HG03457 (cell line): ENCODE results near the gene CLEC16A.

ENCODE experiments used
- ATAC-seq: cut with Tn5 transposase; IDR thresholded peaks from one replicate; pipeline ENCODE4 v1.9.1; 2021; ENCODE audit warnings: moderate number of reproducible peaks; ENCODE audit not compliant: unreplicated experiment

CLEC16A gene

GRCh38 chr16:11076259-11077018 is 132.1 kb downstream of the CLEC16A start:
- peak; percentile 49 for ATAC-seq

DNA sequence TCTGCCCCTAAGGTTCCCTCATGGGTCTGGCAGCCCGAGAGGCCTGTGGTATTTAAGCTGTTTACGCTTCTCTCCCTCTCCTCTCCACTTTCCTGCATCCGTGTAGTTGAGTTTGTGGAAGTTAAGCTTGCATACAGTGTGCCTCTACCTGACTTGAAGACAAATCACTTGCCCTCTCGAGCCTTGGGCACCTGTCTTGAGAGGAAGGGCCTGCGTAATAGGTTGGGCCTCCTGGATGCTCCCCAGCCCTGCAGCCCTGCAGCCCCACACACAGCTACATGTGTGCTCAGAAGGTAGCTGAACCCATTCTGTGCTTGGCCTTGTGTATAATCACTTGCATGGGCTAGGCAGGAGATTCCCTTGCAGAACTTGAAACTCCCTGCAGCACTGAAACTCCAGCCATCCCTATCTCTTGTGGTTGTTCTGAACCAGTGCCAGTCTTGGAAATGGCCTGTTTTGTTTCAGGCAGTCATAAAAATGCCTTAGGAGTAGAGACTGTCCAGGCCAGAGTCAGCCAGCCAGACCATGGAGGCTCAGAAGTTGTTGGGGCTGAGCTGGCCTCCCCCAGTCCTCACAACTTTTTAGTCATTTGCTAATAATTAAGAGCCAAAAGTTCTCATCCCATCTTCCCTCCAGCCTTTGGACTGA is 134.6 kb downstream of the CLEC16A start:
- ATAC-seq, result no peak

DNA sequence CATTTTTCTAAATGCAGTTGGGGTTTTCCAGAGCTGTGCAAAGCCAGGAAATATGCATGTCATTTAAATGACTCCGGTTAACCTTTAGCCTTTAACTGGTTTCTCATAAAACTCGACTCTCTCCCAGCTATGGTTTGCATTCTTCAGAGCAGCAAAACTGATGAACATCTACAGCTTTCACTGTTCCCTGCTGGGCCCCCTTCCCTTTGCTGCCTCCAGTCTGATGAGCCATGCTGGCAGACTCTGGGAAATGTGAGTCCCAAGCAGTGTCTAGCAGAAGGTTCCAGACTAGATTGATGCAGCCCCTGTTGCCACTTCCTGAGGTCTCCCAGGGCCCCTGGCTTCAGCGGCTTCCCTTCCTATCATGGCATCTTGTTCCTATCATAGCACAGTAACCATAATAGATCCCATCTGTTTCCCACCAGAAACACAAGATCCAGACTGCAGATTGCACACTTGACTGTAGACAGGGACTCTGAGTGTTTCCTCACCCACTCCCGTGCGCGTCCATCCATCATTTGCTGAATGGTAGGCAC is 135.4 kb downstream of the CLEC16A start:
- ATAC-seq, result no peak

- ATAC-seq, result no peak
Observed at GRCh38 chr16:11080327-11080967, 136.1 kb downstream of the CLEC16A start.

DNA sequence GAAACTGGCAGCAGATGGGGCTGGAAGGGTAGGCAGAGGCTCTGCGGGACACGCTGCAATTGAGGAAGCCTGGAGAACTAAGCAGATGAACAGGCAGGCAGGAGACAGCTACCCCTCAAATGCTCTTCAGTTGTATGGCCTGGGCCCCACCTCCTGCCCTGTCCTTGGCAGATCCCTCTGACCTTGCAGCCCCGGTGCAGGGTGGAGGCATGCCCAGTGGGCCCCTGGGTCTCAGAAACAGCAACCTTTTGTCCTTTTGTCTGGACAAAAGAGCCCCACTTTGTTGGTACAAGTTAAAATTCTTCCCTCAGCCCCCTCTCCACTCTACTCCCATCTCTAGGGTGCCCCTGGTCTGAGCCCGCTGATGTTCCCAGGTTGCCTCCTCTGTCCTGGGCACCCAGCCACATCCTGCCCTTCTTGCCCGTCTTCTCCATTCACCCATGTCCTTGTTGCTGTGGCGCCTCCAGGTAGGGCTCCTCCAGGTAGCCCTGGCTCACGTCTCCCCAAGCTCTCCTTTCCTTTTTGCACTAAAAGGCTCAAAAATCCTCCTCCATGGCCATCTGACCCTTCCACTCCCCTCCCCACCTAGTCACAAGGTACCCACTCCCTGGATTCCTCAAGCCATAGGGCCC is 136.8 kb downstream of the CLEC16A start:
- no peak for ATAC-seq

DNA sequence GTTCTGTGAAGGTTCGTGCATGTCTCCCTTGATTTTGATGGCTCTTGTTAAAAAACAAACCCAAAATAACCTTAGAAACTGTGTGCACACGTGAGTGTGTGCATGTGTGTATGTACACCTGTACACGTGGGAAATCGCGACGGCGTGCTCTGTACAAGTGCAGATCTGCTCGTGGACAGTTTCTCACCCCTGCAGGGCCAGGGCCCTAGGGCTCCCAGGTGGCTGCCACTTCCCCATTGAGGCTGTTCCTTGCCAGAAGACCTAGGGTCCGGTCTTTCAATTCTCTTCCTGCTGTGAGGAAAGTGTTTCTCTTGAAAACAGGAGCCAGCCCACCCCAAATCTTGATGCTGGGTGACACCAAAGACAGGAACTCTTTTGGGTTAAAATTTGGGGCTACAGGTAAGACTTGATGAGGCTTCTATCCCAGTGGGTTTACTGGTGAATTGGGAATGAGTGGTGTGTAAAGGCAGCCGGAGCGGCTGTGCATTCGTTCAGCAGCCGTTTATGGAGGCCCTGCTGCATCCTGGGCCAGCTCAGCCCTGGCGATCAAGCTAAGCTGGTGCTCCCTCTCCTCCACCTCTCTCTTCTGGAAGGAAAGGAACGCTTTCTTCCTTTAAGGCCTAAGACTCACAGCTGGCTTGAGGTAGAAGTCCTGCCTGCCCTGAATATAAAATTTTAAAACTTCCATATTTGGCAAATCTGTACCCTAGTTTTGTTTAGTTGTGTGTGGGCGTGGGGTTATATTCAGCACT is 137.9 kb downstream of the CLEC16A start:
- no peak for ATAC-seq

- no peak for ATAC-seq
Observed at GRCh38 chr16:11082860-11083388, 138.6 kb downstream of the CLEC16A start.

DNA sequence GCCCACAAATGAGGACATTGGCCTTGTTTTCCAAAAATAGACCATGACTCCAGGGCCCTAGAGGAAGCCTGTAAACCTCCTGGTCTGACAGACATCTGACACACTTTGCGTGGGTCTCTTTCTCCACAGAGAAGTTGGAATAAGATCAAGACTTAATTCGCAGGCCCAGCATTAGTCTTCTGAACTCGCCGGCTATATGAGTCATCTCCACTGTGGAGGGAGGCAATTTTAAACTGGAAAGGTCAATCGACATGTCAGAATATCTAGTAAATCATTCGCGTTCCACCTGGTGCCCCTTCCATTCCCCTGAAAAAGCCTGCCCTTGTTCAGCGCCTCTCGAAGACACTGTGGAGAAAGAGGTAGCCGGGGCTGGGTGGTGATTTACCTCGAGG is 140.1 kb downstream of the CLEC16A start:
- no peak for ATAC-seq

DNA sequence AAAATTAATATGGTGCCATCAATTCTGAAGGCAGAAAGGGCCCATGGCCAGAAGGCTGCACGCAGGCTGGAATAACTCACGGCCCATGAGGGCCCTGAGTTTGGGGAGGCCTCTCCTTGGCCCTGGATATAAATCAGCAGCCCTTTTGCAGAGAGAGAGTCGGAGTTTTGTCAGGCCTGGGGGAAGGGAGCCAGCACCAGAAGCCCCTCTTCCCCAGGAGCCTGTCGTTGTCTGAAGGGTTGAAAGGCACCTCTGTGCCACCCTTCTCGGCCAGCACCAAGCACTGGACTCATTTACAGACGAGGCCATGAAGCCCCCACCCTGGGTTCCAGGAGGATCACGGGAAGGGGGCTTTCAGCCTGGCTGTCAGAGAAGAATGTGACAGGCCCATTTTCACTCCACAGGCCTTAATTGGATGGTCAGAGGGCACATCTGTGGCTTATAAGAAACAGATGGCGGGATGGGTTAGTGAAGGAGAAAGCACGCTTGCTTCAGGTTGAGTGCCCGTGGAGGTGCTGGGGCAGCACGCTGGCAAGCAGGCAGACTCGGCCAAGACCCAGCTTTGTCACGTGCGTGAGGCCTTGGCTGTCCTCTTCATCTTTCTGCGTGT is 140.6 kb downstream of the CLEC16A start:
- no peak for ATAC-seq

DNA sequence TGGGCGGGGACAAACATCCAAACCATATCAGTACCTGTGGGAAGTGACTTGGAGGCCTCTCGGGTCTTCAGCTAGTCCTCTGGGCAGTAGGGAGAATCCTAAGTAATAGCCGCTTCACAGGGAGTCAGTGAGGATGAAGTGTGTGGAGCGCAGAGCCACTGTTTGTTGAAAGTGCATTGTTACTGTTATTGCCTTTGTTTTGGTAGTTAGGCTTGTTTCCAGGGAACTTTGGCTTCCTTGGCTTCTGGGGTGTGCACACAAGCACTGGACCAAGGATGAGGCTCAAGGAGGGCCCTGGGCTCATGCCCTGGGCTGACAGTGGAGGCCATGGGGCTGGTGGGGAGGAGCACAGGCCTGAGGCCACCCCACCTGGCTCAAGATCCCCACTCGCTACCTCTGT is 141.6 kb downstream of the CLEC16A start:
- ATAC-seq, result no peak

- ATAC-seq, result no peak
Observed at GRCh38 chr16:11087691-11088073, 143.3 kb downstream of the CLEC16A start.

GRCh38 chr16:11088074-11088730 is 143.8 kb downstream of the CLEC16A start:
- ATAC-seq, result no peak

DNA sequence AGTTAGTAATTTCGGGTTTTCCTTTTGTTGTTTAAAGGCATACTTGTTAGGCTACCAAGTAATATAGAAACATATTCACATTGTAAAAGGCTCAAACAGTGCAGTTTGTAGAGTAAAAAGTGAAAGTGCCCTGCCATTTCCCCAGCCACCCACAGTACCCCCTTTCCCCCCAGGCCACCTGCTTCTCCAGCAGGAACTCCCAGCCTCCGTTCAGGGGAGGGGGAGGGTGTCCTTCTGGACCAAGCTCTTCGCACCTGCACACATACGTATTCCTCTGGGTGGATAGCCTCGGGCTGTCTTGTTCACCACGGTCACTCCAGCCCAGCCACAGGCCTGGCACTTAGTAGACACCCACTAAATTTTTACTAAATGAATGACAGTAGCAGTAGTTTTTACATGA is 144.5 kb downstream of the CLEC16A start:
- ATAC-seq, result no peak

- no peak for ATAC-seq
Observed at GRCh38 chr16:11089504-11090124, 145.2 kb downstream of the CLEC16A start.

DNA sequence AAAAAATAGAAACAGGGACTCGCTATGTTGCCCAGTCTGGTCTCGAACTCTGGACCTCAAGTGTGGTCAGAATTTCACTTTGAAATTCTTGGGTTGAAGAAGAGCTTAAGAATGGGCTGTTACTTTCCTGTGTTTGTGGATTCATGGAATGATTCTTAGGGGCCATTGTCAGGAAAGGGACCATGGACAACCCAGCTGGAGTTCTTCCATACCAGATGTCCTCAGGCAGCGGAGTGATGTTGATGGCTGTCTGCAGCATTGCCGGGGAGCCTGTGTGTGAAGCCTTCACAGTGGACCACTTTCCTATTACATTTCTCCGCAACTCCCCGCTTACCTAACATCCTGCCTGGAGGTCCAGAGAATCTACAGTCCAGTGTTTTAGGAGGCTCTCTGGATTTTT is 145.9 kb downstream of the CLEC16A start:
- no peak for ATAC-seq

GRCh38 chr16:11091021-11091785 is 146.8 kb downstream of the CLEC16A start:
- ATAC-seq, result no peak

DNA sequence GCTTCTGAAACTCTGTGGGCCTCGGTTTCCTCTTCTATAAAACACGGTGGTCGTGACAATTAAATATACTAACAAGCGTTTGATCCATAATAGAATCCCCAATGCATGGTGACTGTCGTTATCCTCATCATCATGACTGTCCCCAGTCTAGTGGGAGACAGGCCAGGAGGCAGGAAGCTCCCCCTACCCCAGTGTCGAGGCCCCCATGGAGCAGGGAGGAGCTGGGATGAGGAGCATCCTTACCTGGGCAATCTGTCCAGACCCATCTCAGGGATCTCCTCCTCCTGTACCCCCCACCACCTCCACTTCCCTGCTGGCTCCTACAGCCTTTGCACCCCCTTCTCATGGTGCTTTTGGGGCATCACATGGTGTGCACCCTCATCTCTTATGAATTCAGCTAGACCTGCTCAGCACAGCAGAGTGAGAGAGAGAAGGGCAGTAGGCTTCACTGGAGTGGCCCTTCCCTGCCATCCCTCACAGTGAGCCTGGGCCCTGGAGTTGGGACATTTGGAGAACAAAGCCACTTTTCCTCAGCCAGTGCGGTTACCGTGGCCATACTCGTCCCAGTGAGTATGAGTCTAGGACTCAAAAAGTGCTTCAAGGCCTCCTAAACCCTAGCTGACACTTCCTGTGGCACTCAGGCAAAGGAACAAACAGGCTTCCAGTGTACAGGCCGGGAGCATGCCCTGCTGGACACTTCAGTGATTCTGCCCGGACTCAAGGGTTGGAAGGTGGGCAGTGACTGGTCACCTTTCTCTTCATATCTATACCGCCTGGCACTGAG is 148.6 kb downstream of the CLEC16A start:
- ATAC-seq, result no peak
